ENCODE results near the gene PITPNB.
A peak's percentile ranks its signal among the peaks of the same experiment; 100 is the strongest.

PITPNB gene

DNA sequence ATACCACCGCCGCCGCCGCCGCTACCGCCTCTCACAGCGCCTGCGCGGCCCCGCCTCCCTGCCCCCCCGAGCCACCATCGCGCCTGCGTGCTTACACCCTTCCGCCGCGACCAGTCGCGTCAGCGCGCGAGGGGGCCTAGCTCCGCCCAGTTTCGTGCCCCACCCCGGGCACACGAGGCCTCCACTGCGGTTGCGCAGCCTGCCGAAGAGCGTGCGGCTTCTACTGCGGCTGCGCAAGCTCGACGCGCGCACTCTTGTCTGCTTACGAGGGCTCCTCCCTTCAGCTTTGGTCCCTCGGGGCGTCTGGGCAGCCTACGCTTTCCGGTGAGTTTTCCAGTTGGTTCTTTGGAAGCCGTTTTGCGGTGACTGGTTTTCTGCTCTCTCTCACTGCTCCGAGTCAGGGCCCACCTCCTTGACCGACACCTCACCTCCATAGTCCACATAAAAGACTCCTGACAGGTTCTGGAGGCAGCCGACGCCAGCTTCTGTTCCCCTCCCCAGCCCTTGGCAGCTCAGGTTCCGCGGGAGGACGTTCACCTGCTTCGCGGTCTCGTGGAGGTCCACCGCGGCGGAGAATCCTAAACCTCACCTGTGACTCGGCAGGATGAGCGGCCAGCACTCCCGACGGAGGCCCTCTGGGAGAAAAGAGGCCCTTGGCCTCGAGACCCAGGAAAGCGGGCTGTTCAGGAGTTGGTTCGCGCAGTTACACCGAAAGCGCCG, at the start of gene PITPNB:
Gene PITPNB, minus strand, starts transcription at position 35 of the 720 bp plus-strand sequence. CDS start 65 bp downstream, outside the sequence.
- peak; percentile 99 for DNase-seq (ENCODE audit: low spot score)

GRCh38 chr22:27966168-27967064, 47.4 kb upstream of the PITPNB start:
- no peak for DNase-seq (ENCODE audit: low spot score)

GRCh38 chr22:27962268-27963044, 43.4 kb upstream of the PITPNB start:
- DNase-seq (ENCODE audit: low spot score): no peak

GRCh38 chr22:27961680-27962079, 42.6 kb upstream of the PITPNB start:
- DNase-seq (ENCODE audit: low spot score): no peak

DNA sequence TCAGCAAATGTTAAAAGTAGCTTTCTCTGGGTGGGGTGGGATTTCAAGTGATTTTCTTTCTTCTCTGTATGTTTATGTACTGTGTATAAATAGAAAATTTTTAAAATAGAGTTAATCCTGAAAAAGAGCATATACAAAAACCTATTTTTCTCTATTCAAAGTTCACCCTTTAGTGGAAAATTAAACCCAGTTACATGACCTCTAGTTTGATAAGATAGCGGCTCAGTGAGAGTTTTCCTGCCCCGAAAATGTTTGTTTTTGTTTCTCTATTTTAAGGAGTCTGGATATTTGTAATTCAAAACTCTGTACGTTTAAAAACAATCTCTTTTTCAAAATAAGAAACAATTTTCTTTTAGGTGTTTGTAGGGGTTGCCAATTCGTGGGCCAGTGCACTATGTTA, 42.1 kb upstream of the PITPNB start:
- no peak for DNase-seq (ENCODE audit: low spot score)

DNA sequence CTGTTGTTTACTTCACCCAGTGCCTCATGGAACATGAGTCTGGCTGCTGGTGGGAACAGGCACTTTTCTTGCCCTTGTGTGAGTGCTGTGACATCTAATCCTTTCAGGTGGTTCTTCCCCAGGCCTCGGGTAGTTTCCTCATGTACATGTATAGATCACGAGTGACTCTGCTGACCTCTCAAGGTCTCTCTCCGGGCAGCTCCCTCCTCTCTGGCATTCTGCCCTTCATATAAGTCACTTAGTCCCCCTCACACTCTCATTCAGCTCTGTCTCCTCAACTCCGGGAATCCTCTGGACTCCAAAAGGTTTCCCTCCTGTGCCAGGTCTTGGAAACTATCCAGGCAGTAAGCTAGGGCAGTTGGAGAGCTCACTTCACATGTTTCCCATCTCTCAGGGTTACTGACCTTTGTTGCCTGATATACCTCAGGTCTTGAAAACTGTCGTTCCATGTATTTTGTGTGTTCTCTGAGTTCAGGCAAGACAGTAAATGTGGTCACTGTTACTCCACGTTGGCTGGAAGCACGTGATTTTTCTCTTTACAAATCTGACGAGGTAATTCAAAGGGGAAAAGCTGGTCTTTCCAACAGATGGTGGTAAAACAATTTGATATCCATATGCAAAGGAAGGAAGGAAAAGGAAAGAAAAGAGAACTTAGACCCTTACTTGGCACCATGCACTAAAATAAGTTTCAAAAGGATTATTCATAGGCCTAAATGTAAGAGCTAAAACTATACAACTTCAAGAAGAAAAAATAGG, 40.5 kb upstream of the PITPNB start:
- no peak for DNase-seq (ENCODE audit: low spot score)

DNA sequence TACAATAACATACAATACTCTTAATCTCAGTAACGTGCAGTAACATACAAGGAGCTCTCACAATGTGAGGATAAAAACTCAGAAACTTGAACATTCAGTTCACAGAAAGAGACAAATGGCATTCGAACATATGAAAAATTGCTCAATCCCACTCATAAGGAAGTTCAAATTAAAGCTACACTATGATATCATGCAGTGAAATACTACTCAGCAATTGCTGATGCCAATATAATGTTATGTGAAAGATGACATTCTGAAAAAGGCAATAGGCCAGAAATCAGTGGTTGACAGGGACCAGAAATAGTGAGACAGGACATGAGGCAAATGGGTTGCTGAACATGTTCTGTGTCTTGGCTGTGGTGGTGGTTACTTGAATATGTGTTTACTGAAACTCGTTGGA, 33.7 kb upstream of the PITPNB start:
- no peak for DNase-seq (ENCODE audit: low spot score)

- peak; percentile 10 for DNase-seq (ENCODE audit: low spot score)
Measured at GRCh38 chr22:27952091-27952490, 33.0 kb upstream of the PITPNB start.

GRCh38 chr22:27949421-27949820, 30.4 kb upstream of the PITPNB start:
- no peak for DNase-seq (ENCODE audit: low spot score)

DNA sequence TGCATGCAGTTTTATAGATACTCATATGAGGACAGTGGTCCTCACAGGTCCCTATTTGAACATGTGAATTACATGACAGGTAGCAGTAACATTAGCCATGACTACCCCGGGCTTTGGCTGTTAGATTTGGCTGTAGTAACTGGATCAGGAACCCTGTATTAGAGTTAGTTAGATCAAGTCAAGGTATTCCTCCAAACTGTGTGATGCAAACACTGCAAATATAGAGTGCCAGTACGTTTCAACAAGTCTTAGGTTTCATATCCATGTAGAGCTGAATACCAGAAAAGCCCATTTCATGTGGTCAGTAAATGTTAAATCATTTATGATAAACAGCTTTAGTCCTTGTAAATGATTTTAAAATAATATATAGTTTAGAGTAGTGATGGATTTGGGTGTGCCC, 29.5 kb upstream of the PITPNB start:
- DNase-seq (ENCODE audit: low spot score): no peak

GRCh38 chr22:27947448-27947847, 28.4 kb upstream of the PITPNB start:
- DNase-seq (ENCODE audit: low spot score): no peak

DNA sequence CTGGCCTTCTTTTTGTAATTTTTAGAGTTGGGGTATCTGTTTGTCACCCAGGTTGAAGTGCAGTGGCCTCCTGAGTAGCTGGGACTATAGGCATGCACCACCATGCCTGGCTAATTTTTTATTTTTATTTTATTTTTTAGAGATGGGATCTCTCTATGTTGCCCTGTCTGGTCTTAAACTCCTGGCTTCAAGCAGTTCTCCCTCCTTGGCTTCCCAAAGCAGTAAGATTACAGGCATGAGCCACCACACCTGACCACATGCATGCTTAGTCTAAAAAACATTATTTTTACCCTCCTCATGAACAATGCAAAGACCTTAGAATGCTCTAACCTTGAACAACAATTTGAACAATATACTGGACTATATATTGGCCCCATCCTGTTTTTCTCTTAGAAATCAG, 22.1 kb upstream of the PITPNB start:
- no peak for DNase-seq (ENCODE audit: low spot score)

DNA sequence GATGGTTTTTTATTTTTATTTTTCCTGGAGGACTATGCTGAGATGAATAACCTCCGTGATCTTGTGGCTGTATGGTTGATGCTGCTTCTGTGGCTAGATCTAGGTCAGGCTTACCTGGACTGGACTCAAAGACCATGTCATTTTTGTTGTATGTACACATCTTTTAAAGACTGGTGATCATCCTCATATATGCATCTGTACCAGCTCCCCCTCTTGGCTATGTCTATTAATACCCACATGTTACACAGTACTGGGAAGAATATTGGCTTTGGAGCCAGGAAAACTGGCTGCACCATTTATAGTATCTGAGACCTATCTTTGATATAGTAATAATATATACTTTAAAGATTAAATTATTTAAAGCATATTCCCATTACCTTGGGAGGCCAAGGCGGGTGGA, 18.4 kb upstream of the PITPNB start:
- no peak for DNase-seq (ENCODE audit: low spot score)

- DNase-seq (ENCODE audit: low spot score): no peak
Measured at GRCh38 chr22:27935897-27936296, 16.8 kb upstream of the PITPNB start.

- DNase-seq (ENCODE audit: low spot score): no peak
Measured at GRCh38 chr22:27934069-27934468, 15.0 kb upstream of the PITPNB start.

DNA sequence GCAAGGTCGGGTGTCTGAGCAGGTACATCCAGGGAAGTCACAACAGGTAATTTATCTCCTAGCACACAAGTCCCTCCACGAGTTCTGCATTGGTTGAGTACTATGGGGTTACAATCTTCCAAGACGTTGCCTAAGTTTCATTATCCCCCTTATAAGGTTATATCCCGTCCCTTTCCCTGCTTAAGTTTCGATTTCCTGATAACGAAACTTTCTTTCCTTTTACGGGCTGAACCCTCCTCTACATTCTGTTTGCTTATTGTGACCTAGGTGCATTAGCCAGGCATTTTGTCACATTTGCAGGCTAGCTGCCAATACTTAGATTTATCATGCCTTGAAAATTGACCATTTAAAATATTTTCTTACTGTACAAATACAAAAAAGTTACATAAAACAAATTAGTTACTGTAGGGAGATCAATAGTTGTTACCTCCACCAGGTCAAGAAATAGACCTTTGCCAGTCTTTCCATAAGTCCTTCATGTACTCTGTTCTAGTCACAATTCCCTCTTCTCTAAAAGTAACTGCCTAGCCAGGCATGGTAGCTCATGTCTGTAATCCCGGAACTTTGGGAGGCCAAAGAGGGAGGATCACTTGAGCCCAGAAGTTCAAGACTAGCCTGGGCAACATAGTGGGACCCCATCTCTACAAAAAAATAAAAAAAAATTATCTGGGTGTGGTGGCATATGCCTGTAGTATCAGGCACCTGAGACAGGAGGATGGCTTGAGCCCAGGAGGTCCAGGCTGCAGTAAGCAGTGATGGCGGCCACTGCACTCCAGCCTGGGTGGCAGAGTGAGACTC, 14.3 kb upstream of the PITPNB start:
- DNase-seq (ENCODE audit: low spot score): no peak

DNA sequence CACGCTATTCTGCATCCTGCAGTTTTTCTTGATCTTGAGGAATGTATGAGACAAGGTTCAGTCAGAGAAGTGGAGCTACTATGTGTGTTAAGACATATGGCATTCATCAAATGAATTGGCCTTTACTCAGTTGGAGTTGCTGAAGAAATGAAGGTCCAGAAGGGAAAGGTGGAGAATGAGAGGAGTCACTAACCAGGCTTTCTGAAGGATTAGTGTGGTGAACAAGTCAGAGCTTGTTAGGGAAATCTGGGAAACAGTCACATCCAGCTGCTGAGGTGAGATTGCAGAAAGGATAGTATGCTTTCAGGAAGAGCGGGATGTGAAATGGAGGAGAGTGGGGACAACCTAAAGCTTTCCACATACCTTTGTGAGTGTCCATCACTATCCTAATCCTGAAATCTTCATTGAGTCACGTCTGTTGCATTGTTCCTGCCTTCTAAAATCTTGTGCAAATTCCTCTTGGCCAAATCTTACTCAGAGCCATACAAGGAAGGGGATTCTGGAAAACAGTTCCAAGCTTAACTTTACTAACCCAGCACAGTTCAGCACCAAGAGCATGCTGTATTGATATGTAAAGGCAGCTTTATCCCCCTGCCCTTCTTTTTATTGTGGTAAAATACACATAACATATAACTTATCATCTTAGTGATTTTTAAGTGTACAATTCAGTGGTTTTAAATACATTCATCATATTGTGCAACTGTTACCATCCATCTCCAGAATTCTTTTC, 11.4 kb upstream of the PITPNB start:
- DNase-seq (ENCODE audit: low spot score): no peak

DNA sequence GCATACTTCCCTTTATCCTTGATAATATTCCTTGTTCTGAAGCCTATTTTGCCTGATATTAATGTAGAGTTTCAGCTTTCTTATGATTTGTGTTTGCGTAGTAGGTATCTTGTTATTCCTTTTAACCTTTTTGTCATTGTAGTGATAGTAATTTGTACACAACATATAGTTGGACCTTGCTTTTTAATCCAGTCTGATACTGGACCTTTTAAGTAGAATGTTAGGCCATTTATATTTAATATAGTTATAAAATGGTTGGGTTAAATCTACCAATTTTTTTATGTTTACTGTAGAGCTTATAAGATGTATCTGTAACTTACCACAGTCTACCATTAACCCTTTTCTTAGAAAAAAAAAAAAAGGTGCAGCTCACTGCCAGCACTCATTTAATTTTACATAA, 8.6 kb upstream of the PITPNB start:
- DNase-seq (ENCODE audit: low spot score): no peak

GRCh38 chr22:27925331-27925730, 6.3 kb upstream of the PITPNB start:
- no peak for DNase-seq (ENCODE audit: low spot score)

All from hematopoietic multipotent progenitor cell treated with erythropoietin and hydrocortisone succinate and interleukin-3 and kit ligand, for 15 days (in vitro differentiated cells).